Measurements from ENCODE around the gene RPL22.

GRCh38 chr1:6142734-6143133 is 56.7 kb downstream of the RPL22 start:
- no peak for TF ChIP-seq CTCF (IDR thresholded peaks at IDR 0.05)
- TF ChIP-seq POLR2A (IDR thresholded peaks at IDR 0.05), result no peak

Data from esophagus squamous epithelium (tissue), 4 donors.